OCI-LY3 (cell line): ENCODE data around the gene ID3.

Experiments
- H2AFZ ChIP-seq: fragments of 200-600, 300-600 bp; shearing (Covaris generic); 2 replicates; pipeline ENCODE4 v1.6.0; 2014; ENCODE audit warnings: antibody characterized with exemption, low read depth, low read length
- H3K27ac ChIP-seq: fragments of 200-600, 300-600 bp; sonication (generic); 2 replicates; pipeline ENCODE4 v1.5.1; 2014; ENCODE audit warnings: mild to moderate bottlenecking, low read length, moderate library complexity, mixed read lengths
- H3K27me3 ChIP-seq: fragments of 200-600, 300-600 bp; sonication (generic); 2 replicates; pipeline ENCODE4 v1.6.1; 2014; ENCODE audit warnings: low read depth, low read length, mixed read lengths
- H3K36me3 ChIP-seq: fragments of 200-600, 300-600 bp; sonication (generic); replicated peaks from 2 replicates; pipeline ENCODE3; 2014; ENCODE audit warnings: low read depth, low read length, mixed read lengths
- H3K4me1 ChIP-seq: fragments of 300-600, 200-600 bp; sonication (generic); 2 replicates; pipeline ENCODE4 v1.6.1; 2014; ENCODE audit warnings: low read length, mixed read lengths
- H3K4me2 ChIP-seq: fragments of 200-600, 300-600 bp; sonication (generic); 2 replicates; pipeline ENCODE4 v1.6.1; 2014; ENCODE audit warnings: low read length, mixed read lengths
- H3K4me3 ChIP-seq: fragments of 300-600, 200-600 bp; sonication (generic); 2 replicates; pipeline ENCODE4 v1.5.1; 2014; ENCODE audit warnings: antibody characterized with exemption, mild to moderate bottlenecking, low read length, moderate library complexity
- H3K79me2 ChIP-seq: fragments of 300-600, 200-600 bp; shearing (Covaris generic); 2 replicates; pipeline ENCODE4 v1.6.1; 2014; ENCODE audit warnings: mild to moderate bottlenecking, low read length, mixed read lengths
- H3K9ac ChIP-seq: fragments of 300-600, 200-600 bp; shearing (Covaris generic); 2 replicates; pipeline ENCODE4 v1.6.0; 2014; ENCODE audit warnings: mild to moderate bottlenecking, low read length, moderate library complexity
- H3K9me3 ChIP-seq: fragments of 200-600, 300-600 bp; shearing (Covaris generic); 2 replicates; pipeline ENCODE4 v1.6.1; 2014; ENCODE audit warnings: low read length, mixed read lengths; ENCODE audit not compliant: insufficient read depth
- H4K20me1 ChIP-seq: fragments of 200-600, 300-600 bp; sonication (generic); 2 replicates; pipeline ENCODE4 v1.6.1; 2016; ENCODE audit warnings: low read length, mixed read lengths; ENCODE audit not compliant: insufficient read depth
- CTCF ChIP-seq: fragments of 200-600, 300-600 bp; sonication (generic); IDR thresholded peaks from 2 replicates; pipeline ENCODE4 v1.5.1; 2014; ENCODE audit warnings: antibody characterized with exemption, low read length, low read depth
- EZH2phosphoT487 ChIP-seq: fragments of 200-600 bp; shearing (Covaris generic); IDR thresholded peaks from 2 replicates; pipeline ENCODE4 v1.6.1; 2018; ENCODE audit warnings: antibody characterized with exemption, mixed run types, low read depth

ID3 gene

GRCh38 chr1:23526329-23527041 lies 32.8 kb downstream of the ID3 start:
- no peak overlapping the region for H3K4me3 ChIP-seq
- peak overlapping the region; percentile 58; the same call in 1 of the 2 replicates for H3K4me2 ChIP-seq
- peaks cover 66% of the 10 kb centered on the region for H3K4me1 ChIP-seq
- no peaks in the 10 kb centered on the region for H3K27me3 ChIP-seq
- no peaks in the 10 kb centered on the region for H3K36me3 ChIP-seq
- no peaks in the 10 kb centered on the region for H3K9me3 ChIP-seq
- no peak overlapping the region for H3K9ac ChIP-seq
- TF ChIP-seq CTCF (no peak), EZH2phosphoT487 (no peak)
- H3K79me2 ChIP-seq, result peaks cover 29% of the 10 kb centered on the region
- H4K20me1 ChIP-seq, result peaks cover 18% of the 10 kb centered on the region
- no peak overlapping the region for H3K27ac ChIP-seq
- no peak overlapping the region for H2AFZ ChIP-seq

DNA sequence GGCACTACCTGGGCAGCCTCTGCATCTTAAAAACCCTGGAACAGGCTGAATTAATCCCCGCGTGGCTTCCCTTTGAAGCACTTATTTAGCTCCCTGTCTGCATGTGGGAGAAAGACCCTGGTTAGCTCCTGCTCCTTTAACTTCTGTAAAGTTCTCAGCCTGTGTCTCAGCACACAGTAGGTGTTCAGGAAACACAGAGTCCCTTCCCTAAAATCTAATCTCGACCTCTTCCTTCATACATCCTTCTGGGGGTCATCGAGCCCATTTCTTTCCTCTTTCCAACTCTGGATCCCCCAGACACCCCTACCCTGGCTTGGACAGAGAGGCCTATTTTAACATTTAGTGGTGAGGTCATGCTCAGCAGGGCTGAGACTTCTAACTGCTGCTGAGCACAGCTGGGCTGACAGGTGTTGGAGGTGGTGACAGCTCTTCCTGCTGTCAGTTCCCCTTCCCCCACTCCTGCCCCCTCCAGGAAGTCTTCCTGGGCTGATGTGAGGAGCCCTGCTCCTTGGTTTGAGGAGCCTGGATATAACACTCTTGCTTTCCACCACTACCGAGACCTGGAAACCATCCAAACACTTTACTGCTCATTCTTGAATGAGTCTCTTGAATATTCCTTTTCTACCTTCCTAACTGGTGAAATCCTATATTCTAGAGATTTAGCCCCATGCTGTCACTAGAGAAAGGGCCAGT lies 33.6 kb downstream of the ID3 start:
- peaks cover 64% of the 10 kb centered on the region for H3K4me1 ChIP-seq
- H3K27me3 ChIP-seq, result no peaks in the 10 kb centered on the region
- no peak overlapping the region for H3K27ac ChIP-seq
- H4K20me1 ChIP-seq, result peaks cover 18% of the 10 kb centered on the region
- peak overlapping the region; percentile 58 for H3K4me2 ChIP-seq
- H3K4me3 ChIP-seq, result peak overlapping the region; percentile 7; the same call in 1 of the 2 replicates
- H3K9me3 ChIP-seq, result no peaks in the 10 kb centered on the region
- H2AFZ ChIP-seq, result no peak overlapping the region
- H3K79me2 ChIP-seq, result peaks cover 29% of the 10 kb centered on the region
- TF ChIP-seq EZH2phosphoT487 (no peak), CTCF (no peak)
- H3K36me3 ChIP-seq, result no peaks in the 10 kb centered on the region
- peak overlapping the region; percentile 34; the same call in 1 of the 2 replicates for H3K9ac ChIP-seq

DNA sequence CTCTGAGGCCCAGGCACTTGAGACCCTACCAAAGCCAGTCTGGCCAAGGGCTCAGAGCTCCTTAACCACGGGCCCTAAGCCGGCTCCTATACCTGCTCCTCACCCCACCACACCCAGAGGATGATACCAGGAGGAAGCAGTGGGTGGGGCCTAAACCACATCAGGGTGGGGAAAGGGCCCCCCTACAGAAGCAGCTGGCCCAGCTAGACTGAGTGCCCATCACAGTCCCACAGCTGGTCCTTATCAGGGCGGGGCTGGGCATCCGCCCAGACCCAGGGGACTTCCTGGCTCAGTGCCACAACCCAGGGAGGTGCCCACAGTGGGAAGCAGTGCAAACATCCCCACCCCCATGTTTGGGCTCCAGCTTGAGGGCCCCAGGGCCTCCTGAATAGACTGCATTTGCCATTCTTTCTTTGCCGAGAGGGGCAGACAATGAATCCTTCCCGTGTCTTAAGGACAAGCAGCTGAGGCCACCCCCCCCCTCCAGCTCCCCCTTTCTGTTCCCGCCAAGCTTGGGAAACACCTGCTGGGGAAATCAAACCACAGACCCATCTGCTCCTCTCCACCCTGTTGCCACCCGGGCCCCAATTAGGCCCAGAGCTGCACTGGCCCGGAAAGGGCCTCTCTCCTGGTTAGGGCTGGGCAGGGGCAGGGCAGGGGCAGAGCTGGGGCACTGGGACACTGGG lies 34.4 kb downstream of the ID3 start:
- no peak overlapping the region for H2AFZ ChIP-seq
- peak overlapping the region; percentile 58 for H3K4me2 ChIP-seq
- H3K4me1 ChIP-seq, result peaks cover 58% of the 10 kb centered on the region
- H3K36me3 ChIP-seq, result no peaks in the 10 kb centered on the region
- H3K79me2 ChIP-seq, result peaks cover 22% of the 10 kb centered on the region
- H3K9ac ChIP-seq, result peak overlapping the region; percentile 34; the same call in 1 of the 2 replicates
- peaks cover 18% of the 10 kb centered on the region for H4K20me1 ChIP-seq
- no peaks in the 10 kb centered on the region for H3K27me3 ChIP-seq
- H3K4me3 ChIP-seq, result peak overlapping the region; percentile 7; the same call in 1 of the 2 replicates
- TF ChIP-seq EZH2phosphoT487, result no peak
- TF ChIP-seq CTCF, result no peak
- H3K27ac ChIP-seq, result no peak overlapping the region
- no peaks in the 10 kb centered on the region for H3K9me3 ChIP-seq

DNA sequence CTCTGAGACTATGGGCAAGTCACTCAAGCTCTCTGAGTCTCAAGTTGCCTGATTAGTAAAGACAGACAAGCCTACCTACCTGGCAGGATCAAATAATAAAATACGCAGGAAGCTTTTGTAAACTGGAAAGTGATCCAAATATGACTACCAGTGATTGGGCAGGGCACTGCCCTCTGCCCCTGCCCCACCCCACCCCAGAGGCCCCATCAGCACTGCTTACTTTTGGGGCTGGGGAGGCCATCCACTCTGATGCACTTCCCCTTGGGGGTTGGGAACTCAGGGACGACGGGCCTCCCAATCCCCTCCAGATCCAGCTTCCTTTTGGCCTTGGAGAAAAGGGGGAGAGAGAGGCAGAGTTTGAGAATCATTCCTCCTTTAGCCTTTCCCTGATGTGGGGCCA lies 35.1 kb downstream of the ID3 start:
- 0 out of 2 replicates have a peak, but pooled peaks cover 16% of the 10 kb centered on the region for H3K79me2 ChIP-seq
- H3K27ac ChIP-seq, result no peak overlapping the region
- no peak overlapping the region for H3K4me3 ChIP-seq
- peaks cover 51% of the 10 kb centered on the region for H3K4me1 ChIP-seq
- H3K9me3 ChIP-seq, result no peaks in the 10 kb centered on the region
- no peak overlapping the region for H3K9ac ChIP-seq
- H2AFZ ChIP-seq, result no peak overlapping the region
- H3K27me3 ChIP-seq, result no peaks in the 10 kb centered on the region
- H3K4me2 ChIP-seq, result no peak overlapping the region; the same call in 1 of the 2 replicates
- no peak for TF ChIP-seq CTCF
- no peak for TF ChIP-seq EZH2phosphoT487
- peaks cover 18% of the 10 kb centered on the region for H4K20me1 ChIP-seq
- no peaks in the 10 kb centered on the region for H3K36me3 ChIP-seq
